HG02610 (cell line): Measurements from ENCODE around the gene B4GAT1.
"Not testable (repeated sequence)": the region's sequence is repeated elsewhere in the genome, so short reads cannot be mapped to it uniquely, and the experiment has no call there.

Experiments
- ATAC-seq: cut with Tn5 transposase; IDR thresholded peaks from one replicate; pipeline ENCODE4 v1.9.1; 2021; ENCODE audit warnings: mild to moderate bottlenecking, moderate library complexity; ENCODE audit not compliant: unreplicated experiment

B4GAT1 gene

GRCh38 chr11:66326261-66327111 lies 20.9 kb downstream of the B4GAT1 start:
- no peak for ATAC-seq

DNA sequence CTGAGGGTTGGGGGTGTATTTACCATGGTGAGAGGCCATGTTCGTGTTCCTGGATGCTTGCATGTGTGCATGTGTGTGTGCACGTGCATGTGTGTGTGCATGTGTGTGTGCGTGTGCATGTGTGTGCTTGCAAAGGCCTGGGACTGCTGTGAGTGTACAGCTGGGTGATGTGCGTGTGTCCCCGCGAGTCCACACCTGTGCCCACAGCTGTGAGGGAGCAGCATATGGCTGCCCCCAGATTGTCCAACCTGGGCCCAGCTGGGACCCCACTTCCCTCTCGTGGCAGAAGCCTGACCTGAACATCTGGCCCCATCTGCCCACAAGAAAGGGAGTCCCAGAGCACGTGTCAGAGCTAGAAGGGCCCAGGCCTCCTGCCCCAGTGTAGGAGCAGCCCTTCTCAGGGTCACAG lies 22.2 kb downstream of the B4GAT1 start:
- no peak for ATAC-seq

GRCh38 chr11:66324664-66325063 lies 22.8 kb downstream of the B4GAT1 start:
- ATAC-seq = no peak

DNA sequence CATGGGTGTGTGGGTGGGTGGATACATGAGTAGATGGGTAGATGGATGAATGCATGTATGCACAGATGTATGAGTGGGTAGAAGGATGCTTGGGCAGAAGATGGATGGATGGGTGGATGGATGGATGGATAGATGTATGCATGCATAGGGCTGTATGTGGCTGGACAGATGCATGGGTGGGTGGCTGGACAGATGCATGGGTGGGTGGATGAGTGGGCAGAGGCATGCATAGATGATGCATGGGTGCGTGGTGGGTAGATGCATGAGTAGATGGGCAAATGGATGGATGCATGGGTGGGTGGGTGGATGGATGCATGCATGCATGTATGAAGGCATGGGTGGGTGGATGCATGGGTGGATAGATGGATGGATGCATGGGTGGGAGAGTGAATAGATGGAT lies 23.7 kb downstream of the B4GAT1 start:
- no peak for ATAC-seq

GRCh38 chr11:66322732-66323427 lies 24.5 kb downstream of the B4GAT1 start:
- no peak for ATAC-seq

- no peak for ATAC-seq
Measured at GRCh38 chr11:66321606-66322005, 25.8 kb downstream of the B4GAT1 start.

DNA sequence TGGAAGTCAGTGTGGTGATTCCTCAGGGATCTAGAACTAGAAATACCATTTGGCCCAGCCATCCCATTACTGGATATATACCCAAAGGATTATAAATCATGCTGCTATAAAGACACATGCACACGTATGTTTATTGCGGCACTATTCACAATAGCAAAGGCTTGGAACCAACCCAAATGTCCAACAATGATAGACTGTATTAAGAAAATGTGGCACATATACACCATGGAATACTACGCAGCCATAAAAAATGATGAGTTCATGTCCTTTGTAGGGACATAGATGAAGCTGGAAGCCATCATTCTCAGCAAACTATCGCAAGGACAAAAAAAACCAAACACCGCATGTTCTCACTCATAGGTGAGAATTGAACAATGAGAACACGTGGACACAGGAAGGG lies 26.7 kb downstream of the B4GAT1 start:
- ATAC-seq = not testable (repeated sequence)

DNA sequence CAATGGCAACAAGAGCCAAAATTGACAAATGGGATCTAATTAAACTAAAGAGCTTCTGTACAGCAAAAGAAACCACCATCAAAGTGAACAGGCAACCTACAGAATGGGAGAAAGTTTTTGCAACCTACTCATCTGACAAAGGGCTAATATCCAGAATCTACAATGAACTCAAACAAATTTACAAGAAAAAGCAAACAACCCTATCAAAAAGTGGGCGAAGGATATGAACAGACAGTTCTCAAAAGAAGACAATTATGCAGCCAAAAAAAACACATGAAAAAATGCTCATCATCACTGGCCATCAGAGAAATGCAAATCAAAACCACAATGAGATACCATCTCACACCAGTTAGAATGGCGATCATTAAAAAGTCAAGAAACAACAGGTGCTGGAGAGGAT lies 27.1 kb downstream of the B4GAT1 start:
- ATAC-seq = not testable (repeated sequence)

- ATAC-seq = no peak
Measured at GRCh38 chr11:66318600-66318970, 28.8 kb downstream of the B4GAT1 start.

- no peak for ATAC-seq
Measured at GRCh38 chr11:66317723-66318599, 29.5 kb downstream of the B4GAT1 start.

GRCh38 chr11:66317322-66317722 lies 30.1 kb downstream of the B4GAT1 start:
- ATAC-seq = no peak

DNA sequence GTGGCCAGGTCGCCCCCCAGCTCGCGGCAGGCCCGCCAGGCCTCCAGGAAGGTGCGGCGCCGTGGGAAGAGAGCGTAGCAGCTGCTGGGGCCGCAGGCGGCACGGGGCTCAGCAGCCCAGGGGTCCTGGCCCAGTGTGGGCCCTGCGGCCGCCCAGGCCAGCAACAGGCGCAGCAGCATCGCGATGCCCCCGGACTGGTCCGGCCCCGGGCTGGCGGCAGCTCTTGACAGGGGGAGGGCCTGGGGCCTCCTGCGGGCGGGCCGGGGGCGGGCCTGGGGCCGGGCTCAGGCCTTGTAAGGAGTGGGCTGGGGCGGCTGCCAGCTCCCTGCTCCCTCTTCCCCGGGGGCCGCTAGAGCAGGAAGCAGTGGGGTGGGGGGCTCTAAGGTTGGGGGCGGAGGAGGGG lies 30.6 kb downstream of the B4GAT1 start, which contains the start of gene CD248:
Gene CD248, minus strand, starts transcription at position 196 of the 403 bp plus-strand sequence. Its CDS starts 17 bp downstream, at position 179.
- no peak for ATAC-seq

DNA sequence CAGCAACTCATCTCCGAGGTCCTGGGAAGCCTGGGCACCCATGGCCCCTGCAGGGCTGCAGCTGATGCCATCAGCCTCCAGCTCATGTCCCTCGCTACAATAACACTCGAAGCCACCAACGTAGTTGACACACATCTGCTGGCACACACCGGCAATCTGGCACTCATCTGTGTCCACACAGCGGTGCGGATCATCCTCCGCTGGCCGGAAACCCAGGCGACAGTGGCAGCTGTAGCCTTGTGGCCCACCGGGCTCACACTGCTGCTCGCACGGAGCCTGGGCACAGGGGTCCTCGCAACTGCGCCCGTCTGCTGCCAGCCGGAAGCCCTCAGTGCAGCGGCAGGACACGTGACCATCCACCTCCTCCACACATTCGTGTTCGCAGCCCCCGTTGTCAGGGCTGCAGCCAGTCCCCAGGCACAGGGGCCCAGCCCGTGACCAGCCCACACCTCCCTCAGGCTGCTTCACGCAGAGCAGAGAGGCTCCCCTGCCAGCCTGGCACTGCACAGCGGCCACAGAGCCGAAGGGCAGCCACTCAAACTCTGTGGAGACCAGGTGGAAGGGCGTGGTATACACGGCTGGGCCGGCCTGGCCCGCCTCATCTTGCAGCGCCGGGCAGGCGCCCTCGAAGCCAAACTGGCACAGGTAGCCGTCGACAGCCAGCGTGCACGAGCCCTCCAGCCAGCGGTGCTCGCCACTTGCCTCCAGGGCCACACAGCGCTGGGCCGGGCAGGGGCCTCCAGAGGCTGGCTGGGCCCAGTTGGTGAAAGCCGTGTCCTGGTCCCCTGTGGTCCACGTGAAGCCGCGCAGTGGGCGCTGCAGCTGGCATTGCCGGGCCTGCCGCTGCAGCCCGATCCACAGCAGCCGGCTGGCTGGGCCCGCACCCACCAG lies 31.3 kb downstream of the B4GAT1 start:
- no peak for ATAC-seq

- ATAC-seq = no peak
Measured at GRCh38 chr11:66315498-66315885, 31.9 kb downstream of the B4GAT1 start.

- no peak for ATAC-seq
Measured at GRCh38 chr11:66314561-66315497, 32.6 kb downstream of the B4GAT1 start.

- no peak for ATAC-seq
Measured at GRCh38 chr11:66314186-66314501, 33.3 kb downstream of the B4GAT1 start.

DNA sequence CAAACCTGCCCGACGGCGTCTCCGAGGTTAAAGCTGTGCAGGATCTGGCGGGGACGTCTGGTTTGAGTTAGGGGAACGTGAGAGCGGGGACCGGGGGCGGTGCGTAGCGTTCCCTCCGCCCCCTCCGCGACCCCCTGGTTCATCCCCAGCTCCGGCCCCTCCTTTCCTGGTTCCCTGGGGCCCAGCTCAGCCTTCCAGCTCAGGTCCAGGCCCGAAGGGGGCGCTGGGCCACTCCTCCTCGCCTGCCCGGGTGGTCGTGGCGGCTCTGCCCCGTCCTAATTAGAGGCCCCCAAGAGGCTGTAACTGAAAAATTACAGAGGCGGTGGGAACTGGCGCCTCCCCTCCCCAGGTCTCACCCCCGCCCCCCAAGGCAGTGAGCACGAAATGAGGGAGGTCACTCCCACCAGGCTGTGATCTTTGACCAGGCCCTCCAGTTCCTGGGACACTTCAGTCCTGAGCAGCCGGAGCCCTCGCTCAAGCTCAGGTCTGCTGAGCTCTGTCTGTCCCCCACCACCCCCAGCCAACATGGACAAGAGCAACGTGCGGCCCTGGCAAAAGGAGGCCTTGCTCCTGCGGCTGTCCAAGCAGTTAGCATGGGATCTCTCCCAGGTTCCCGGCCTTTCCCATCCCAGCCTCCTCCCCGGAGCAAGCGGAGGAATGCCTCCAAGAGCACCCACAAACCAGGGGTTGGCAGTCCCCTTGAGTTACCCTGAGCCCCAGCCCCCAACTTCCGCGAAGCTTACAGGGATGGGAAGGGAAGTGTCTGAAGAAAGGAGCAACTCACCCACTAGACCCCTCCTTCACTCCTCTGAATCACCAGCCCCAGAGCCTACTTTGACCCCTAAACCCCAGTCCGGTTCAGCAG lies 33.9 kb downstream of the B4GAT1 start:
- ATAC-seq = no peak

GRCh38 chr11:66312549-66313320 lies 34.7 kb downstream of the B4GAT1 start:
- peak; percentile 53 for ATAC-seq
